ENCODE measurements around the gene ABL1.

DNA sequence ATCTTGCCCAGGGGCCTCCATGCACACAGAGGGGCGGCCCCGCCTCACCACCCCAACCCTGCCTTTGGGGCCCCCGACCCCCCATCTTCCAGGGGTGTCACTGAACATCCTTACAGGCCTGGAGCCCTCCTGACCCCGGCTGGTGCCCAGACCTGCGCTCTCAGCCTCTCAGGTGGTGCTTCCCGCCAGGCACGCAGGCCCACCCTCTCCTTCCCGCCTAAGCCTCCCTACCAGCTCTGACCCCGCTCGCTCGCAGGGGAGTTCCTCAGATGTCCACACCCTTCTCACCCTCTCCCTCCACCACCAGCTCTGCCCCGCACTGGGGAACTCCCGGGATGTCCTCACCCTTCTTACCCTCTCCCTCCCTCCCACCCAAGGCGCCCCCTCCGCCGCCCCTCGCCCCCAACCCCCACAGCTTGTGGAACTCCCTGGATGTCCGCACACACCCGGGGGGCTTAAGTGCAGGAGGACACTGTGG, 73.9 kb downstream of the ABL1 start:
- TF ChIP-seq POLR2A (IDR thresholded peaks at IDR 0.05) = no peak
- TF ChIP-seq, protein P1, sequence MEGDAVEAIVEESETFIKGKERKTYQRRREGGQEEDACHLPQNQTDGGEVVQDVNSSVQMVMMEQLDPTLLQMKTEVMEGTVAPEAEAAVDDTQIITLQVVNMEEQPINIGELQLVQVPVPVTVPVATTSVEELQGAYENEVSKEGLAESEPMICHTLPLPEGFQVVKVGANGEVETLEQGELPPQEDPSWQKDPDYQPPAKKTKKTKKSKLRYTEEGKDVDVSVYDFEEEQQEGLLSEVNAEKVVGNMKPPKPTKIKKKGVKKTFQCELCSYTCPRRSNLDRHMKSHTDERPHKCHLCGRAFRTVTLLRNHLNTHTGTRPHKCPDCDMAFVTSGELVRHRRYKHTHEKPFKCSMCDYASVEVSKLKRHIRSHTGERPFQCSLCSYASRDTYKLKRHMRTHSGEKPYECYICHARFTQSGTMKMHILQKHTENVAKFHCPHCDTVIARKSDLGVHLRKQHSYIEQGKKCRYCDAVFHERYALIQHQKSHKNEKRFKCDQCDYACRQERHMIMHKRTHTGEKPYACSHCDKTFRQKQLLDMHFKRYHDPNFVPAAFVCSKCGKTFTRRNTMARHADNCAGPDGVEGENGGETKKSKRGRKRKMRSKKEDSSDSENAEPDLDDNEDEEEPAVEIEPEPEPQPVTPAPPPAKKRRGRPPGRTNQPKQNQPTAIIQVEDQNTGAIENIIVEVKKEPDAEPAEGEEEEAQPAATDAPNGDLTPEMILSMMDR (IDR thresholded peaks at IDR 0.05) = no peak
- no peak for TF ChIP-seq EP300 (IDR thresholded peaks at IDR 0.05)
